ENCODE results near the gene OTOS.

DNA sequence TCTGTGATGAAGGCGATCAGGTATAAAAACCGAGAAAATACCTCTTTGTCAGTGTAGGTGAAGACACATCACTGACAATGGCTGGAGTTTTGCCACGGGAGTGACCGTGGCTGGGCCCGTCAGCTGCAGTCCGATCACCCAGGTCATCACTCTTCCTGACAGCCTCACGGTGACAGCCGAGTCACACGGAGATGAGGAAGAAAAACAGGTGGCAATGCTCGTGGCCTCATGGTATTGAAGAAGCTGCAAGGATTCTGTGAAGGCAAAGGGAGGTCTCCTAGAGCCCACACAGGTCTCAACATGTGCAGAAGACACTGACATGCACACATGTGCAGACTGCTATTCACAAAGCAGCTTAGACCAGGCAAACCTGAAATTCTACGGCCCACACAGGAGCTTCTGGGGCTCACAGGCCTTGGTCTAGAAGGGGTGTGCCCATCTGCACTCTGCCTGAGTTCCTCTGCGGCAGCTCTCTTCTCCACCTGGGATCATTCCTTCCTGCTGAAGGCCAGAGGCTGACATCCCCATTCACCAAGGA, 11.8 kb downstream of the OTOS start:
- TF ChIP-seq ELF4 (IDR thresholded peaks at IDR 0.05), result no peak
- no peak for TF ChIP-seq FOXA1 (IDR thresholded peaks at IDR 0.05)
- no peak for TF ChIP-seq HDGF (IDR thresholded peaks at IDR 0.05; ENCODE audit: borderline replicate concordance)

Measured in HEK293T (cell line).